PC-3 (cell line): ENCODE results near the gene NDE1. TPM values are rescaled to one million over a fixed set of nuclear protein-coding genes. Genes with fewer than 3 reads are reported as not detected.
"Not testable (repeated sequence)": the region's sequence is repeated elsewhere in the genome, so short reads cannot be mapped to it uniquely, and the experiment has no call there.

ENCODE experiments used
- ATAC-seq: fragments of 200-7000 bp; cut with Tn5 transposase; 2 replicates; pipeline ENCODE4 v1.9.1; 2020; ENCODE audit warnings: mild to moderate bottlenecking, moderate library complexity
- BruUV-seq: library from RNA; stranded (reverse); fragments of 400-500 nt; replicated peaks from 2 replicates; lab custom pipeline; 2021; lab: Mats Ljungman, UMichigan
- CTCF ChIA-PET: fragments of 300-600 bp; sonication (Branson Sonifier 250); formaldehyde crosslinking; loops from one replicate; lab custom pipeline; 2022; ENCODE audit warnings: antibody characterized with exemption; lab: Charles Lee
- POLR2A ChIA-PET: fragments of 300-600 bp; sonication (Branson Sonifier 250); formaldehyde crosslinking; loops from one replicate; lab custom pipeline; 2022; ENCODE audit warnings: antibody characterized with exemption; ENCODE audit not compliant: unreplicated experiment; lab: Charles Lee
- DNase-seq: peaks from one replicate; pipeline ENCODE4 v3.0.0-alpha.2; 2015
- H2AFZ ChIP-seq: fragments of 300-600 bp; sonication (generic); 2 replicates; pipeline ENCODE4 v1.6.0; 2016; ENCODE audit warnings: antibody characterized with exemption, low read length
- H3F3A ChIP-seq: fragments of 300-600 bp; sonication (generic); one replicate; pipeline ENCODE4 v1.6.0; 2017; ENCODE audit warnings: antibody characterized with exemption, low read length, control low read depth, mild to moderate bottlenecking; ENCODE audit not compliant: unreplicated experiment
- H3K27ac ChIP-seq: fragments of 300-600 bp; sonication (generic); 2 replicates; pipeline ENCODE4 v1.5.1; 2016; ENCODE audit warnings: mild to moderate bottlenecking, low read length
- H3K27me3 ChIP-seq: fragments of 300-600 bp; sonication (generic); 2 replicates; pipeline ENCODE4 v1.6.1; 2016; ENCODE audit warnings: low read length, mixed read lengths
- H3K36me3 ChIP-seq: fragments of 300-600 bp; sonication (generic); 2 replicates; pipeline ENCODE4 v1.6.1; 2016; ENCODE audit warnings: low read depth, mixed run types, low read length, mixed read lengths
- H3K4me1 ChIP-seq: fragments of 300-600 bp; sonication (generic); 2 replicates; pipeline ENCODE4 v1.5.1; 2016; ENCODE audit warnings: low read length; ENCODE audit not compliant: insufficient read depth
- H3K4me2 ChIP-seq: fragments of 300-600 bp; sonication (generic); 2 replicates; pipeline ENCODE4 v1.6.0; 2016; ENCODE audit warnings: low read length
- H3K4me3 ChIP-seq: fragments of 300-600 bp; sonication (generic); 2 replicates; pipeline ENCODE4 v1.5.1; 2016; ENCODE audit warnings: mild to moderate bottlenecking, low read length, mixed read lengths
- H3K79me2 ChIP-seq: fragments of 300-600 bp; sonication (generic); 2 replicates; pipeline ENCODE4 v1.6.1; 2017; ENCODE audit warnings: low read length, mixed read lengths
- H3K9ac ChIP-seq: fragments of 300-600 bp; sonication (generic); 2 replicates; pipeline ENCODE4 v1.6.0; 2016; ENCODE audit warnings: mild to moderate bottlenecking, low read length
- H3K9me2 ChIP-seq: fragments of 300-600 bp; sonication (generic); replicated peaks from 2 replicates; pipeline ENCODE4 v1.6.1; 2016; ENCODE audit warnings: mixed run types, low read length, mixed read lengths
- H3K9me3 ChIP-seq: fragments of 300-600 bp; sonication (generic); 2 replicates; pipeline ENCODE4 v1.6.1; 2016; ENCODE audit warnings: low read length, mixed read lengths
- H4K20me1 ChIP-seq: fragments of 300-600 bp; sonication (generic); 2 replicates; pipeline ENCODE4 v1.6.1; 2016; ENCODE audit warnings: low read length, mixed read lengths
- EZH2 ChIP-seq: fragments of 300-600 bp; sonication (generic); IDR thresholded peaks from one replicate; pipeline ENCODE4 v1.6.1; 2017; ENCODE audit warnings: antibody characterized with exemption, mild to moderate bottlenecking, low read length; ENCODE audit not compliant: unreplicated experiment
- EZH2phosphoT487 ChIP-seq: fragments of 300-600 bp; sonication (generic); IDR thresholded peaks from 2 replicates; pipeline ENCODE4 v1.6.1; 2018; ENCODE audit warnings: mild to moderate bottlenecking, antibody characterized with exemption, low read length, borderline replicate concordance
- intact Hi-C: fragments of 100-400 bp; cut with micrococcal nuclease; formaldehyde crosslinking; loops from 2 replicates; pipeline ENCODE4 v1.9.0; 2023
- total RNA-seq: library from RNA; depleted of rRNA; stranded (reverse); fragments of >200 nt; gene quantifications from 2 replicates; pipeline ENCODE4 v1.2.3, GENCODE V29; 2014
- TF ChIP-seq, protein P1 (sequence below): fragments of 300-600 bp; sonication (generic); conservative IDR thresholded peaks from 2 replicates; pipeline ENCODE4 v1.5.1; 2017; ENCODE audit warnings: antibody characterized with exemption, low read depth, mild to moderate bottlenecking, low read length

The NDE1 gene
- total RNA-seq, 1 experiment from 2014 or later, result 24.9 TPM

- BruUV-seq, POLR2A ChIA-PET, H3K9me2 ChIP-seq, H3K27me3 ChIP-seq, ATAC-seq, H4K20me1 ChIP-seq, DNase-seq, CTCF ChIA-PET, H3F3A ChIP-seq, H3K36me3 ChIP-seq, H3K9me3 ChIP-seq: not testable (repeated sequence)
- Histone ChIP-seq H3K9ac (peak overlapping the region; percentile 24), H3K4me3 (peak overlapping the region; percentile 37; the same call in 1 of the 2 replicates), H3K27ac (peak overlapping the region; percentile 86), H3K79me2 (peaks cover 10% of the 10 kb centered on the region), H3K4me1 (peaks cover 23% of the 10 kb centered on the region), H3K4me2 (peak overlapping the region; percentile 73), H2AFZ (peak overlapping the region; percentile 59)
- intact Hi-C loops, result loop anchor here (2.0 kb wide), 2 partner anchors 27 to 33 kb away; no protein-coding TSS in a partner anchor
Measured at GRCh38 chr16:15672127-15672513, 22.1 kb downstream of the NDE1 start.

GRCh38 chr16:15672514-15673167 is 22.6 kb downstream of the NDE1 start:
- DNase-seq (peak; percentile 92), ATAC-seq (peak; percentile 98)
- Histone ChIP-seq H3K79me2 (peaks cover 10% of the 10 kb centered on the region), H3K36me3 (0 out of 2 replicates have a peak, but pooled peaks cover 2% of the 10 kb centered on the region), H4K20me1 (no peaks in the 10 kb centered on the region), H3K27me3 (no peaks in the 10 kb centered on the region), H2AFZ (peak overlapping the region; percentile 59), H3F3A (no peaks in the 10 kb centered on the region), H3K9me2 (no peaks in the 10 kb centered on the region), H3K9me3 (no peaks in the 10 kb centered on the region), H3K27ac (peak overlapping the region; percentile 86), H3K4me3 (peak overlapping the region; percentile 37; the same call in 1 of the 2 replicates), H3K4me2 (peak overlapping the region; percentile 73), H3K4me1 (peaks cover 23% of the 10 kb centered on the region), H3K9ac (peak overlapping the region; percentile 59)
- TF ChIP-seq, protein P1, sequence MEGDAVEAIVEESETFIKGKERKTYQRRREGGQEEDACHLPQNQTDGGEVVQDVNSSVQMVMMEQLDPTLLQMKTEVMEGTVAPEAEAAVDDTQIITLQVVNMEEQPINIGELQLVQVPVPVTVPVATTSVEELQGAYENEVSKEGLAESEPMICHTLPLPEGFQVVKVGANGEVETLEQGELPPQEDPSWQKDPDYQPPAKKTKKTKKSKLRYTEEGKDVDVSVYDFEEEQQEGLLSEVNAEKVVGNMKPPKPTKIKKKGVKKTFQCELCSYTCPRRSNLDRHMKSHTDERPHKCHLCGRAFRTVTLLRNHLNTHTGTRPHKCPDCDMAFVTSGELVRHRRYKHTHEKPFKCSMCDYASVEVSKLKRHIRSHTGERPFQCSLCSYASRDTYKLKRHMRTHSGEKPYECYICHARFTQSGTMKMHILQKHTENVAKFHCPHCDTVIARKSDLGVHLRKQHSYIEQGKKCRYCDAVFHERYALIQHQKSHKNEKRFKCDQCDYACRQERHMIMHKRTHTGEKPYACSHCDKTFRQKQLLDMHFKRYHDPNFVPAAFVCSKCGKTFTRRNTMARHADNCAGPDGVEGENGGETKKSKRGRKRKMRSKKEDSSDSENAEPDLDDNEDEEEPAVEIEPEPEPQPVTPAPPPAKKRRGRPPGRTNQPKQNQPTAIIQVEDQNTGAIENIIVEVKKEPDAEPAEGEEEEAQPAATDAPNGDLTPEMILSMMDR, result no peak
- CTCF ChIA-PET, result no interaction called here
- POLR2A ChIA-PET, result interaction anchor here (0.9 kb wide), 1 partner anchor 27 kb away, joined by 4 read pairs; no protein-coding TSS in a partner anchor
- intact Hi-C loops, result loop anchor here (2.0 kb wide), 2 partner anchors 28 to 32 kb away; no protein-coding TSS in a partner anchor
- TSS peak; percentile 99 for BruUV-seq

DNA sequence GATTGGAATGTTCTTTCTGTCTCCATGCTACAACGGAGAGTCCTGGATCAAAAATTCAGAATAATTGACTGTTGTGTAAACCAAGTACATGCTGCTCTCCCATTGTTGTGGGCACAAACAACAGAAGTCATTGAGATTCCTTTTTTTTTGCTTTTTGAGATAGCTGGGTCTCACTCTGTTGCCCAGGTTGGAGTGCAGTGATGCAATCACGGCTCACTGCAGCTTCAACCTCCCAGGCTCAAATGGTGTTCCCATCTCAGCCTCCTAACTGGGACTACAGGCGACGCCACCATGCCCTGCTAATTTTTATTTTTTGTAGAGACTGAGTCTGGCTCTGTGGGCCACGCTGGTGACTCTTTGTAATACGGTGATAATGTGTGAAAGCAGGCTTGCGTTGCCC is 24.5 kb downstream of the NDE1 start:
- peaks cover 23% of the 10 kb centered on the region for H3K4me1 ChIP-seq
- peaks cover 10% of the 10 kb centered on the region for H3K79me2 ChIP-seq
- intact Hi-C loops, result no loop called here
- DNase-seq, result no peak
- no peaks in the 10 kb centered on the region for H3K27me3 ChIP-seq
- no peaks in the 10 kb centered on the region for H4K20me1 ChIP-seq
- ChIA-PET CTCF (no interaction called here), POLR2A (no interaction called here)
- H3K4me3 ChIP-seq, result no peak overlapping the region
- no peak for ATAC-seq
- H3F3A ChIP-seq, result no peaks in the 10 kb centered on the region
- H2AFZ ChIP-seq, result no peak overlapping the region
- TF ChIP-seq EZH2phosphoT487 (no peak), EZH2 (no peak)
- TF ChIP-seq, protein P1, result no peak
- no peaks in the 10 kb centered on the region for H3K9me3 ChIP-seq
- H3K9me2 ChIP-seq, result no peaks in the 10 kb centered on the region
- H3K36me3 ChIP-seq, result no peaks in the 10 kb centered on the region
- BruUV-seq, result no TSS peak
- H3K9ac ChIP-seq, result no peak overlapping the region
- H3K4me2 ChIP-seq, result no peak overlapping the region
- no peak overlapping the region for H3K27ac ChIP-seq
